A549 treated with Hydrocortisone at 1 μM for 4 hours (cell line): ENCODE measurements around the gene RNH1. TPM values are rescaled to one million over a fixed set of nuclear protein-coding genes. Genes with fewer than 3 reads are reported as not detected.

Experiments used
- total RNA-seq: library from RNA; stranded (reverse); fragments of 200-300 nt; extraction: Qiagen RNA extraction; gene quantifications from 5 replicates; pipeline ENCODE4 v1.2.3, GENCODE V29; 2022

The RNH1 gene
- total RNA-seq: 143 to 179 TPM (median 169 TPM) in 5 replicates

GRCh38 chr11:506995-507726, at the start of gene RNH1:
RNH1 (minus strand) TSS chr11:507242; CDS start chr11:502162, 5,080 bp downstream.

GRCh38 chr11:536841-537621, 30.0 kb upstream of the RNH1 start, which contains the start of gene LRRC56:
LRRC56 (plus strand) TSS chr11:537527; CDS start chr11:540685, 3,158 bp downstream.

GRCh38 chr11:535519-536454, 28.7 kb upstream of the RNH1 start, which contains the start of gene HRAS:
HRAS (minus strand) TSS chr11:535576.

DNA sequence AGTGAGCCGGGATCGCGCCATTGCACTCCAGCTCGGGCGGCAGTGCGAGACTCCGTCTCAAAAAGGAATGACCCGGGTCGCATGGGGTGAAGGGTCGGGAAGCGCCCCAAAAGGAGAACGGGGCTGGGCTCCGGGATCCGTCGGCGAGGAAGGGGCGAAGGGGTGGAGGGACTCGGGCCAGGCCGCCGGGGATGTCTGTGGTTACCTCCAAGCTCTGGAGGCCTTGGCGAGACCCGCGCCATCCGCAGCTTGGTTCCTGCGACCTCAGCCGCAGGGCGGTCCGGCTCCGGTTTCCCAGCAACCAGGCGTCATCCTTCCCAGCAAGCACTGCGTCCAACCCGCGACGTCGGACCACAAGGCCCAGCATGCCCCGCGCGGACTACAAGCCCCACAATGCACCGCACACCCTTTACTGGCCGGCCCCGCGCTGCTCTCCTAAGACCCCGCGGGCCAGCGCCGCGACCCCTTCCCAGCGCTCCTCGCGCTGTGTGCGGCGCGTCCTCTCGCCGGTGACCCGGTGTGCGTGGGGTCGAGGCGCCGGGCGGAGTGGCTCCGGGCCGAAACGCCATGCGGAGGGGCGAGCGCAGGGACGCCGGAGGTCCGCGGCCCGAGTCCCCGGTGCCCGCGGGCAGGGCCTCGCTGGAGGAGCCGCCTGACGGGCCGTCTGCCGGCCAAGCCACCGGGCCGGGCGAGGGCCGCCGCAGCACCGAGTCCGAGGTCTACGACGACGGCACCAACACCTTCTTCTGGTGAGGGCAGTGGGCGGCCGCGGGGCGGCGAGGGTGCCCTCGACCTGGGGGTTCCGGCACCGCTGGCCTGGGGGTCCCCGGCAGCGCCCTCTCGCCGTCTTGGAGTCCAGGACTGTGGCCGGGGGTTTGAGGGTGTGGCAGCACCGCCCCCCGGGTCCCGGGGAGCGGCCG, 56.9 kb downstream of the RNH1 start, which contains the start of gene PTDSS2:
PTDSS2 (plus strand) TSS at position 391 of the 920 bp plus-strand sequence; CDS start at position 568, 177 bp downstream.

Other genes starting within 250 kb of the RNH1 start
- not detected in 5 replicates for gene NLRP6, start 228.8 kb downstream of the RNH1 start, total RNA-seq
- 7.9 to 11.7 TPM (median 9.8 TPM) in 5 replicates for gene PGGHG, start 218.1 kb downstream of the RNH1 start, total RNA-seq
- gene IFITM5, start 207.7 kb downstream of the RNH1 start, total RNA-seq: not detected in 5 replicates
- gene IFITM2, start 199.4 kb downstream of the RNH1 start, total RNA-seq: 47.3 to 65.1 TPM (median 64.3 TPM) in 5 replicates
- 0.23 to 0.38 TPM (median 0.36 TPM) in 5 replicates for gene IFITM1, start 193.2 kb downstream of the RNH1 start, total RNA-seq
- 18.9 to 33.8 TPM (median 32.9 TPM) in 5 replicates for gene IFITM3, start 186.4 kb downstream of the RNH1 start, total RNA-seq
- gene B4GALNT4, start 137.7 kb downstream of the RNH1 start, total RNA-seq: 11.1 to 17.5 TPM (median 15.4 TPM) in 5 replicates
- 29.7 to 39.3 TPM (median 38.3 TPM) in 5 replicates for gene PKP3, start 113.0 kb downstream of the RNH1 start, total RNA-seq
- 49.9 to 91.7 TPM (median 86.6 TPM) in 5 replicates for gene SIGIRR, start 92.2 kb downstream of the RNH1 start, total RNA-seq
- 0.75 to 1.4 TPM (median 0.89 TPM) in 5 replicates for gene ANO9, start 65.2 kb downstream of the RNH1 start, total RNA-seq
- gene PTDSS2, start 57.0 kb downstream of the RNH1 start, total RNA-seq: 37.1 to 44.4 TPM (median 42.1 TPM) in 5 replicates
- gene HRAS, start 28.3 kb upstream of the RNH1 start, total RNA-seq: 107 to 177 TPM (median 154 TPM) in 5 replicates
- 0.71 to 0.86 TPM (median 0.81 TPM) in 5 replicates for gene LRRC56, start 30.3 kb upstream of the RNH1 start, total RNA-seq
- 1.9 to 2.8 TPM (median 2.7 TPM) in 5 replicates for gene LMNTD2, start 53.5 kb upstream of the RNH1 start, total RNA-seq
- gene RASSF7, start 53.7 kb upstream of the RNH1 start, total RNA-seq: 50.5 to 64.1 TPM (median 51.3 TPM) in 5 replicates
- 34.9 to 36.8 TPM (median 35.7 TPM) in 5 replicates for gene PHRF1, start 69.2 kb upstream of the RNH1 start, total RNA-seq
- gene IRF7, start 108.7 kb upstream of the RNH1 start, total RNA-seq: 6.2 to 7.7 TPM (median 6.8 TPM) in 5 replicates
- gene CDHR5, start 117.7 kb upstream of the RNH1 start, total RNA-seq: 0.03 to 0.13 TPM (median 0.03 TPM) in 3 of 5 replicates, not detected in the others
- gene SCT, start 119.9 kb upstream of the RNH1 start, total RNA-seq: not detected in 5 replicates
- 0.10 to 0.31 TPM (median 0.22 TPM) in 5 replicates for gene DRD4, start 130.0 kb upstream of the RNH1 start, total RNA-seq
- gene DEAF1, start 188.0 kb upstream of the RNH1 start, total RNA-seq: 29.4 to 37.4 TPM (median 34.6 TPM) in 5 replicates
- 8.8 to 11.2 TPM (median 11.0 TPM) in 5 replicates for gene TMEM80, start 188.6 kb upstream of the RNH1 start, total RNA-seq
- 86.6 to 123 TPM (median 114 TPM) in 5 replicates for gene EPS8L2, start 199.0 kb upstream of the RNH1 start, total RNA-seq
- 392 to 415 TPM (median 399 TPM) in 5 replicates for gene TALDO1, start 240.2 kb upstream of the RNH1 start, total RNA-seq